HepG2 (cell line): ENCODE results near the gene IARS2. TPM values are rescaled to one million over a fixed set of nuclear protein-coding genes. Genes with fewer than 3 reads are reported as not detected.

Source experiments
- ATAC-seq: fragments of 200-7000 bp; cut with Tn5 transposase; 3 replicates; pipeline ENCODE4 v1.9.1; 2020; ENCODE audit warnings: mild to moderate bottlenecking, moderate library complexity
- BruUV-seq: library from RNA; stranded (reverse); fragments of 400-500 nt; replicated peaks from 2 replicates; lab custom pipeline; 2021; lab: Mats Ljungman, UMichigan
- CTCF ChIA-PET: fragments of 300-600 bp; formaldehyde crosslinking; extraction: SDS; loops from one replicate; lab custom pipeline; 2021; ENCODE audit warnings: low total read pairs, inconsistent platforms, low intra/inter-chr PET ratio; lab: Yijun Ruan, JAX
- POLR2A ChIA-PET: fragments of 350-600 bp; sonication (Branson Sonifier 250); formaldehyde crosslinking; loops from one replicate; lab custom pipeline; 2020; ENCODE audit warnings: antibody characterized with exemption, inconsistent platforms; lab: Yijun Ruan, JAX
- DNase-seq: peaks from one replicate; pipeline ENCODE4 v3.0.0-alpha.2; 2015; ENCODE audit warnings: low spot score
- FAIRE-seq: peaks from 3 replicates; lab custom pipeline; 2011; peaks lifted over from hg19 to GRCh38; lab: Jason Lieb, UNC
- H2AFZ ChIP-seq: one replicate; pipeline ENCODE4 v1.6.1; 2011; ENCODE audit warnings: low read length, inconsistent platforms
- H3K27ac ChIP-seq: fragments of 300-600 bp; 3 replicates; pipeline ENCODE4 v1.8.0; 2011; ENCODE audit warnings: mixed run types, mild to moderate bottlenecking, mixed read lengths, low read length, inconsistent platforms; ENCODE audit not compliant: insufficient read depth; ENCODE audit errors: extremely low read length
- H3K27me3 ChIP-seq, 2 experiments: fragments of 200-600 bp in 1 of 2; 2 replicates in 1 of 2; 3 replicates in 1 of 2; pipeline versions ENCODE4 v1.6.0 to v1.8.0; 2011; ENCODE audit warnings: low read length in 2 of 2, mild to moderate bottlenecking in 2 of 2, moderate library complexity in 2 of 2, inconsistent platforms in 1 of 2; ENCODE audit not compliant: insufficient read depth in 2 of 2, control insufficient read depth in 1 of 2
- H3K36me3 ChIP-seq, 2 experiments: fragments of 200-600 bp in 1 of 2; replicated peaks in 1 of 2; 2 replicates in 1 of 2; 3 replicates in 1 of 2; pipeline versions ENCODE4 v1.5.1 to v1.8.0; 2011; ENCODE audit warnings: low read length in 2 of 2, inconsistent platforms in 1 of 2; ENCODE audit not compliant: insufficient read depth in 2 of 2, control insufficient read depth in 1 of 2
- H3K4me1 ChIP-seq: 2 replicates; pipeline ENCODE4 v1.5.1; 2012; ENCODE audit warnings: low read length, inconsistent platforms; ENCODE audit not compliant: insufficient read depth
- H3K4me2 ChIP-seq: 2 replicates; pipeline ENCODE4 v1.6.0; 2011; ENCODE audit warnings: low read depth, low read length, inconsistent platforms
- H3K4me3 ChIP-seq, 3 experiments: fragments of 200-600 bp in 1 of 3; sonication (generic), shearing (Covaris generic) in 1 of 3; replicated peaks in 1 of 3; 2 replicates each; pipeline ENCODE4 v1.5.1; 2011 to 2016; ENCODE audit warnings: low read length in 3 of 3, inconsistent platforms in 2 of 3, low read depth in 2 of 3, mild to moderate bottlenecking in 2 of 3, control low read depth in 1 of 3, mixed read lengths in 1 of 3; ENCODE audit not compliant: insufficient read depth in 1 of 3
- H3K79me2 ChIP-seq: one replicate; pipeline ENCODE4 v1.6.1; 2011; ENCODE audit warnings: low read length, inconsistent platforms; ENCODE audit not compliant: insufficient read depth
- H3K9ac ChIP-seq: 2 replicates; pipeline ENCODE4 v1.6.0; 2011; ENCODE audit warnings: mild to moderate bottlenecking, low read depth, low read length, inconsistent platforms; ENCODE audit not compliant: insufficient read depth
- H3K9me3 ChIP-seq: 2 replicates; pipeline ENCODE4 v1.5.1; 2012; ENCODE audit warnings: mild to moderate bottlenecking, low read length
- H4K20me1 ChIP-seq: 2 replicates; pipeline ENCODE4 v1.6.0; 2011; ENCODE audit warnings: inconsistent platforms, mild to moderate bottlenecking, low read length, moderate library complexity; ENCODE audit not compliant: insufficient read depth
- ASH2L ChIP-seq: fragments of 300-600, 200-600 bp; sonication (generic); IDR thresholded peaks from 2 replicates; pipeline ENCODE4 v1.7.0; 2017; ENCODE audit warnings: low read depth, mild to moderate bottlenecking, moderate library complexity, mixed read lengths, low read length; ENCODE audit not compliant: insufficient read length
- BCL6 ChIP-seq: IDR thresholded peaks from 2 replicates; pipeline ENCODE4 v1.6.1; 2016; ENCODE audit warnings: missing genetic modification reagents, missing compliant biosample characterization
- EZH2 ChIP-seq: conservative IDR thresholded peaks from 2 replicates; pipeline ENCODE4 v1.6.1; 2012; ENCODE audit warnings: mild to moderate bottlenecking, low read depth, low read length, moderate library complexity
- FOXA3 ChIP-seq: IDR thresholded peaks from 2 replicates; pipeline ENCODE4 v1.6.1; 2016; ENCODE audit warnings: missing genetic modification reagents, missing compliant biosample characterization
- HOMEZ ChIP-seq: IDR thresholded peaks from 2 replicates; pipeline ENCODE4 v1.6.1; 2016; ENCODE audit warnings: low read depth
- MED13 ChIP-seq: sonication (generic); formaldehyde crosslinking; IDR thresholded peaks from 2 replicates; pipeline ENCODE4 v1.5.0; 2020; ENCODE audit warnings: missing genetic modification reagents
- NCOR1 ChIP-seq: fragments of 200-600 bp; sonication (generic); IDR thresholded peaks from 2 replicates; pipeline ENCODE4 v1.7.0; 2017; ENCODE audit warnings: antibody characterized with exemption, low read length, borderline replicate concordance
- POLR2A ChIP-seq, 2 experiments: IDR thresholded peaks; 2 replicates each; pipeline ENCODE4 v1.6.1; 2011; ENCODE audit warnings: low read depth in 2 of 2, low read length in 2 of 2, mild to moderate bottlenecking in 1 of 2, moderate library complexity in 1 of 2; ENCODE audit not compliant: insufficient read depth in 1 of 2
- POLR2AphosphoS5 ChIP-seq: IDR thresholded peaks from 2 replicates; pipeline ENCODE4 v1.6.1; 2012; ENCODE audit warnings: low read depth, low read length
- SAP130 ChIP-seq: IDR thresholded peaks from 2 replicates; pipeline ENCODE4 v1.6.1; 2016; ENCODE audit warnings: low read depth
- TFDP2 ChIP-seq: sonication (generic); formaldehyde crosslinking; IDR thresholded peaks from 2 replicates; pipeline ENCODE4 v1.4.0; 2020; ENCODE audit warnings: missing genetic modification reagents
- YY1 ChIP-seq: IDR thresholded peaks from 2 replicates; pipeline ENCODE4 v1.6.1; 2011; ENCODE audit warnings: low read length, low read depth, moderate library complexity, mild to moderate bottlenecking; ENCODE audit not compliant: insufficient read depth, insufficient replicate concordance
- ZFX ChIP-seq: sonication (generic); formaldehyde crosslinking; IDR thresholded peaks from 2 replicates; pipeline ENCODE4 v1.4.0; 2020; ENCODE audit warnings: mild to moderate bottlenecking, low read depth, missing genetic modification reagents, moderate library complexity
- ZNF12 ChIP-seq: sonication (generic); formaldehyde crosslinking; IDR thresholded peaks from 2 replicates; pipeline ENCODE4 v1.5.0; 2020; ENCODE audit warnings: missing genetic modification reagents
- ZNF138 ChIP-seq: sonication (generic); formaldehyde crosslinking; IDR thresholded peaks from 2 replicates; pipeline ENCODE4 v1.5.0; 2020; ENCODE audit warnings: mild to moderate bottlenecking, low read depth, missing genetic modification reagents
- ZNF263 ChIP-seq: sonication (generic); formaldehyde crosslinking; IDR thresholded peaks from 2 replicates; pipeline ENCODE4 v1.4.0; 2020; ENCODE audit warnings: missing genetic modification reagents
- ZNF747 ChIP-seq: sonication (generic); formaldehyde crosslinking; IDR thresholded peaks from 2 replicates; pipeline ENCODE4 v1.8.1; 2023; ENCODE audit warnings: missing genetic modification reagents, mild to moderate bottlenecking, borderline replicate concordance
- ZNF773 ChIP-seq: sonication (generic); formaldehyde crosslinking; IDR thresholded peaks from 2 replicates; pipeline ENCODE4 v1.4.0; 2020; ENCODE audit warnings: missing genetic modification reagents, borderline replicate concordance
- ZSCAN20 ChIP-seq: sonication (generic); formaldehyde crosslinking; IDR thresholded peaks from 2 replicates; pipeline ENCODE4 v1.4.0; 2020; ENCODE audit warnings: missing genetic modification reagents, mild to moderate bottlenecking, borderline replicate concordance
- WGBS: methylation state at CpG from one replicate; pipeline ENCODE4 v1.1.6; 2017; ENCODE audit warnings: low lambda C conversion rate; 5-methylcytosine and 5-hydroxymethylcytosine counted together
- in situ Hi-C: cut with HindIII; loops from 2 replicates; pipeline ENCODE4 v1.10.0; 2017; ENCODE audit warnings: low pct_unique_long_range_greater_than_20kb; ENCODE audit not compliant: extremely low pct_ligation_motif_present
- intact Hi-C: fragments of 100-400 bp; cut with micrococcal nuclease; formaldehyde crosslinking; loops from one replicate; pipeline ENCODE4 v1.10.0; 2022; ENCODE audit not compliant: unreplicated experiment
- polyA plus RNA-seq, 8 experiments: library from polyadenylated mRNA; depleted of rRNA in 3 of 8; stranded (reverse) in 7 of 8; unstranded in 1 of 8; fragments of >200 nt; fragmentation: Illumina TruSeq in 4 of 8; extraction: Trizol in 4 of 8; gene quantifications; 2 replicates each; pipeline versions ENCODE4 v1.2.1 to v1.2.3, GENCODE V29; 2011 to 2016; ENCODE audit warnings: low read depth in 4 of 8, missing spikeins in 1 of 8, mixed read lengths in 1 of 8; ENCODE audit not compliant: insufficient read depth in 1 of 8
- total RNA-seq, 5 experiments: library from RNA; depleted of rRNA; stranded (reverse); fragments of >200 nt; fragmentation: Illumina TruSeq; extraction: Trizol; gene quantifications; 2 replicates each; pipeline ENCODE4 v1.2.3, GENCODE V29; 2016; ENCODE audit warnings: low read depth in 1 of 5
- TF ChIP-seq, protein P1 (sequence below): sonication (generic); formaldehyde crosslinking; conservative IDR thresholded peaks from 2 replicates; pipeline ENCODE4 v1.8.0; 2022; ENCODE audit warnings: mild to moderate bottlenecking, moderate library complexity, missing genetic modification reagents

IARS2 gene
- total and polyA plus RNA-seq, 2 of the 13 experiments (the other 11 are each of a cell fraction or from before 2014, with no cell fraction given), result 28.6 to 122 TPM

DNA sequence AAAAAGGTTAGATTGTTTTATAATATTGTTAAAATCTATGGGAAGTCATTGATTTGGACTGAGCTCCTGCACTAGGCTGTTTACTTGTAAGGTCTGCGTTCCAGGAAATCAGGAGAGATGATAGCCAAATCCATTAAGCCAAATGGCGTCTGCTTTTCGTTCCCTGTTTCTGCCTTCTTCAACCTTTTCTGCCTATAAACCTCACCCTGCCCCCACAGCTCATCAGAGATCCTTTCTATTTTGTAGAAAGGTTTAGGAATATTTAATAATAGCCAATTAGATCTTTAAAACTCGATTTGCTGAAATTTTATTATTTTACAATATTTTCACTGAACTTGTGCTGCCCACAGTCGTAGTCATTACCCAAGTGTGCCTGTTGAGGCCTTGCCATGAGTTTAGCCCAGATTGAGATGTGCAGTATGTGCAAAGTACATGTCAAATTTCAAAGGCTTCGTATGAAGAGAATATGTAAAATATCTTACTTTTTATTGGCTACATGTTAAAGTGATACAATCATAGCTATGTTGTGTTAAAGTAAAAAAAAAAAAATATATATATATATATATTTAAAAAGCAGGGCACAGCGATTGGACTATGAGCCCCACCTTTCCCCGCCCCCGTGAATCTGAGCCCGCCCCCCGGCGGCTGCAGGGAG lies 444 bp upstream of the IARS2 start:
- Histone ChIP-seq H2AFZ (peak overlapping the region; percentile 98), H3K79me2 (peaks cover 23% of the 10 kb centered on the region), H3K4me1 (peaks cover 31% of the 10 kb centered on the region), H3K4me3 (peak overlapping the region; percentile 18 to 64 (median 61)), H3K9me3 (no peaks in the 10 kb centered on the region), H3K9ac (peak overlapping the region; percentile 68), H3K36me3 (peaks cover 1 to 5% of the 10 kb centered on the region in 2 experiments; a peak in 1 of 5 replicates), H3K27me3 (no peaks in the 10 kb centered on the region; a peak in 1 of 5 replicates), H3K27ac (peak overlapping the region; percentile 88), H3K4me2 (peak overlapping the region; percentile 78), H4K20me1 (no peaks in the 10 kb centered on the region)
- intact Hi-C loops, result loop anchor here (1.0 to 2.0 kb wide), 2 partner anchors 47 to 209 kb away; partner anchors contain the start of gene EPRS1
- 2% methylated on average over 12 of the region's 12 CpGs for WGBS
- in situ Hi-C loops, result no loop called here
- DNase-seq (no peak), FAIRE-seq (no peak), ATAC-seq (peak; percentile 5; the same call in 2 of the 3 replicates)
- ChIA-PET POLR2A (interaction anchor here (0.7 to 2.5 kb wide), 3 partner anchors 47 to 100 kb away, joined by 3 to 9 read pairs (median 3); partner anchors contain the start of gene EPRS1), CTCF (no interaction called here)
- no TSS peak for BruUV-seq
- peak; percentile 23; the same call in 1 of the 2 replicates for TF ChIP-seq FOXA3 (CRISPR knock-in tag)
- no peak for TF ChIP-seq HOMEZ (CRISPR knock-in tag)
- 0 out of 2 replicates have a peak, but pooled peaks have one; percentile 28 for TF ChIP-seq NCOR1
- TF ChIP-seq ZNF747 (CRISPR knock-in tag), result 0 out of 2 replicates have a peak, but pooled peaks have one; percentile 33
- TF ChIP-seq ZNF138, result no peak
- no peak for TF ChIP-seq EZH2
- no peak; the same call in 1 of the 2 replicates for TF ChIP-seq ZFX (CRISPR knock-in tag)
- no peak for TF ChIP-seq MED13 (CRISPR knock-in tag)
- TF ChIP-seq BCL6, result 0 out of 2 replicates have a peak, but pooled peaks have one; percentile 34
- TF ChIP-seq TFDP2 (CRISPR knock-in tag), result 0 out of 2 replicates have a peak, but pooled peaks have one; percentile 2
- TF ChIP-seq, protein P1, sequence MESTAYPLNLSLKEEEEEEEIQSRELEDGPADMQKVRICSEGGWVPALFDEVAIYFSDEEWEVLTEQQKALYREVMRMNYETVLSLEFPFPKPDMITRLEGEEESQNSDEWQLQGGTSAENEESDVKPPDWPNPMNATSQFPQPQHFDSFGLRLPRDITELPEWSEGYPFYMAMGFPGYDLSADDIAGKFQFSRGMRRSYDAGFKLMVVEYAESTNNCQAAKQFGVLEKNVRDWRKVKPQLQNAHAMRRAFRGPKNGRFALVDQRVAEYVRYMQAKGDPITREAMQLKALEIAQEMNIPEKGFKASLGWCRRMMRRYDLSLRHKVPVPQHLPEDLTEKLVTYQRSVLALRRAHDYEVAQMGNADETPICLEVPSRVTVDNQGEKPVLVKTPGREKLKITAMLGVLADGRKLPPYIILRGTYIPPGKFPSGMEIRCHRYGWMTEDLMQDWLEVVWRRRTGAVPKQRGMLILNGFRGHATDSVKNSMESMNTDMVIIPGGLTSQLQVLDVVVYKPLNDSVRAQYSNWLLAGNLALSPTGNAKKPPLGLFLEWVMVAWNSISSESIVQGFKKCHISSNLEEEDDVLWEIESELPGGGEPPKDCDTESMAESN (CRISPR knock-in tag), result no peak; the same call in 1 of the 2 replicates
- 0 out of 2 replicates have a peak, but pooled peaks have one; percentile 22 for TF ChIP-seq POLR2AphosphoS5
- TF ChIP-seq SAP130, result 0 out of 2 replicates have a peak, but pooled peaks have one; percentile 13
- TF ChIP-seq ZNF263 (CRISPR knock-in tag), result no peak
- TF ChIP-seq POLR2A (IDR thresholded peaks at IDR 0.05; ENCODE audit: insufficient read depth in 1 of 2, low read depth in 2 of 2, low read length in 2 of 2), result peak in 1 of 2 experiments; percentile 36; a peak in 1 of 4 replicates
- 0 out of 2 replicates have a peak, but pooled peaks have one; percentile 9 for TF ChIP-seq ZNF12 (CRISPR knock-in tag)
- 0 out of 2 replicates have a peak, but pooled peaks have one; percentile 14 for TF ChIP-seq ZNF773 (CRISPR knock-in tag)
- TF ChIP-seq ZSCAN20 (CRISPR knock-in tag), result no peak
- TF ChIP-seq YY1, result peak; percentile 46
- no peak for TF ChIP-seq ASH2L
